ENCODE measurements around the gene CDC45.

Gene CDC45

GRCh38 chr22:19448739-19449421 lies 30.8 kb upstream of the CDC45 start:
- no peak for TF ChIP-seq CTCF (IDR thresholded peaks at IDR 0.05)
- no peak overlapping the region for H3K27ac Mint-ChIP-seq
- H3K27me3 Mint-ChIP-seq (ENCODE audit: low read depth, poor library complexity), result no peaks in the 10 kb centered on the region
- H3K4me3 Mint-ChIP-seq, result peak overlapping the region; percentile 97
- H3K4me1 Mint-ChIP-seq, result peaks cover 28% of the 10 kb centered on the region
- no peaks in the 10 kb centered on the region for H3K9me3 Mint-ChIP-seq
- no peak for DNase-seq
- peaks cover 44% of the 10 kb centered on the region for H3K36me3 Mint-ChIP-seq (ENCODE audit: low read depth)

GRCh38 chr22:19449422-19449767 lies 30.3 kb upstream of the CDC45 start:
- no peaks in the 10 kb centered on the region for H3K9me3 Mint-ChIP-seq
- peak overlapping the region; percentile 62 for H3K4me3 Mint-ChIP-seq
- TF ChIP-seq CTCF (IDR thresholded peaks at IDR 0.05), result no peak
- no peak overlapping the region for H3K27ac Mint-ChIP-seq
- no peak for DNase-seq
- peaks cover 47% of the 10 kb centered on the region for H3K36me3 Mint-ChIP-seq (ENCODE audit: low read depth)
- H3K27me3 Mint-ChIP-seq (ENCODE audit: low read depth, poor library complexity), result no peaks in the 10 kb centered on the region
- H3K4me1 Mint-ChIP-seq, result peaks cover 28% of the 10 kb centered on the region

- Mint-ChIP-seq H3K9me3 (no peaks in the 10 kb centered on the region), H3K27me3 (ENCODE audit: low read depth, poor library complexity) (no peaks in the 10 kb centered on the region), H3K27ac (no peak overlapping the region), H3K4me3 (no peak overlapping the region), H3K36me3 (ENCODE audit: low read depth) (peaks cover 53% of the 10 kb centered on the region), H3K4me1 (peaks cover 24% of the 10 kb centered on the region)
- no peak for TF ChIP-seq CTCF (IDR thresholded peaks at IDR 0.05)
- no peak for DNase-seq
Measured at GRCh38 chr22:19450363-19451175, 29.2 kb upstream of the CDC45 start.

GRCh38 chr22:19451570-19451969 lies 28.1 kb upstream of the CDC45 start:
- H3K4me3 Mint-ChIP-seq, result no peak overlapping the region
- peaks cover 54% of the 10 kb centered on the region for H3K36me3 Mint-ChIP-seq (ENCODE audit: low read depth)
- H3K27ac Mint-ChIP-seq, result no peak overlapping the region
- H3K4me1 Mint-ChIP-seq, result peaks cover 18% of the 10 kb centered on the region
- no peak for TF ChIP-seq CTCF (IDR thresholded peaks at IDR 0.05)
- H3K27me3 Mint-ChIP-seq (ENCODE audit: low read depth, poor library complexity), result no peaks in the 10 kb centered on the region
- no peak for DNase-seq
- H3K9me3 Mint-ChIP-seq, result no peaks in the 10 kb centered on the region

GRCh38 chr22:19453718-19454117 lies 26.0 kb upstream of the CDC45 start:
- Mint-ChIP-seq H3K9me3 (no peaks in the 10 kb centered on the region), H3K36me3 (ENCODE audit: low read depth) (peaks cover 56% of the 10 kb centered on the region), H3K27ac (no peak overlapping the region), H3K27me3 (ENCODE audit: low read depth, poor library complexity) (no peaks in the 10 kb centered on the region), H3K4me3 (no peak overlapping the region), H3K4me1 (peaks cover 2% of the 10 kb centered on the region)
- DNase-seq, result no peak
- TF ChIP-seq CTCF (IDR thresholded peaks at IDR 0.05), result no peak

All from nephron progenitor cell (in vitro differentiated cells).